Measurements from ENCODE around the gene INAFM2. TPM values are rescaled to one million over a fixed set of nuclear protein-coding genes. Genes with fewer than 3 reads are reported as not detected.

Gene INAFM2
- total and polyA plus RNA-seq, 4 donors, result 3.3 to 5.7 (median 4.4) TPM

DNA sequence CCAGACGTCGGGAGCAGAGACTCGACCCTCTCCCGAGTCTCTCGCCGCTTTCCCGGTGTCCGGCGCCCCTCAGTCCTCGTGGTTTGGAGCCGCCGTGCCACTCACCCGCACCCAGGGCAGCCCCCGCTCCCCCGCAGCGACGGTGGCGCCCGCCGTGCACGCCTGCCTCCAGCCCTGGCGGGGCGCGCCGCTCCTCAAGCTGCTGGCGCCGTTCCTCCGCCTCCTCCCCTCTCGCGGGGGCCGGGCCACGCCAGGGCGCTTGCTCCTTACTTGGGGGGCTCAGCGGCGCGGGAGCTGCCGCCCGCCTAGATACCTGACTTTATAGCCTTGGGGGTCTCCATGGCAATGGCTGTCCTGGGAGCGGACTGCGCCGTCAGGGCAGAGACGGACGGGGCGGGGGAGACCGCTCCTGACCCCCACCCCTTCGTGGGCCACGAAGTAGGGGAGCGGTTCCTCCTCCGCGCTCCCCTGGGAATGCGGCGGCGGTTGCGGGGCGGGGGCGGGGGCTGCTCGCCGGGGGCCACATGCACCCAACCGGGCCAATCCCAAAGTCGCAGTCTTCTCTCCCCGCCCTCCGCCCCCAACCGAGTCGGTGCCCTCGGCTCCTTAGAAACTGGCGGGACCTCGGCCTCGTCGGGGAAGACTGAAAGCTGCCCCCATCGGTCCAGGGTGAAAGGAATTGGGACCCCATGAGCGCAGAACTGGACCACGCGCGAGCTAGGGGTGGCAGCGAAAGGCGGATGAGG lies 40.5 kb upstream of the INAFM2 start, which contains the start of gene ANKRD63:
TSS of gene ANKRD63 (minus strand) at position 196 of the 746 bp plus-strand sequence. CDS start 478 bp downstream, outside the sequence.
- no peak for TF ChIP-seq TAF1 (conservative IDR thresholded peaks at IDR 0.05)
- no peak for TF ChIP-seq NR2F2 (IDR thresholded peaks at IDR 0.05)
- no peak for TF ChIP-seq SP1 (IDR thresholded peaks at IDR 0.05)
- no peak for TF ChIP-seq ATF3 (IDR thresholded peaks at IDR 0.05)
- TF ChIP-seq FOXA1 (IDR thresholded peaks at IDR 0.05), result no peak
- no peak for TF ChIP-seq RXRA (IDR thresholded peaks at IDR 0.05)
- no peak for TF ChIP-seq MAX (IDR thresholded peaks at IDR 0.05)
- TF ChIP-seq RAD21 (IDR thresholded peaks at IDR 0.05), result no peak
- TF ChIP-seq, protein P1, sequence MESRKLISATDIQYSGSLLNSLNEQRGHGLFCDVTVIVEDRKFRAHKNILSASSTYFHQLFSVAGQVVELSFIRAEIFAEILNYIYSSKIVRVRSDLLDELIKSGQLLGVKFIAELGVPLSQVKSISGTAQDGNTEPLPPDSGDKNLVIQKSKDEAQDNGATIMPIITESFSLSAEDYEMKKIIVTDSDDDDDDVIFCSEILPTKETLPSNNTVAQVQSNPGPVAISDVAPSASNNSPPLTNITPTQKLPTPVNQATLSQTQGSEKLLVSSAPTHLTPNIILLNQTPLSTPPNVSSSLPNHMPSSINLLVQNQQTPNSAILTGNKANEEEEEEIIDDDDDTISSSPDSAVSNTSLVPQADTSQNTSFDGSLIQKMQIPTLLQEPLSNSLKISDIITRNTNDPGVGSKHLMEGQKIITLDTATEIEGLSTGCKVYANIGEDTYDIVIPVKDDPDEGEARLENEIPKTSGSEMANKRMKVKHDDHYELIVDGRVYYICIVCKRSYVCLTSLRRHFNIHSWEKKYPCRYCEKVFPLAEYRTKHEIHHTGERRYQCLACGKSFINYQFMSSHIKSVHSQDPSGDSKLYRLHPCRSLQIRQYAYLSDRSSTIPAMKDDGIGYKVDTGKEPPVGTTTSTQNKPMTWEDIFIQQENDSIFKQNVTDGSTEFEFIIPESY (IDR thresholded peaks at IDR 0.05), result no peak
- no peak for TF ChIP-seq HNF4A (conservative IDR thresholded peaks at IDR 0.05)
- no peak for TF ChIP-seq CTCF (IDR thresholded peaks at IDR 0.05; ENCODE audit: low read depth, low read length, missing input control)
- TF ChIP-seq FOXA2 (IDR thresholded peaks at IDR 0.05), result no peak
- no peak for TF ChIP-seq EGR1 (IDR thresholded peaks at IDR 0.05; ENCODE audit: low read depth in 2 of 2)
- no peak for TF ChIP-seq HNF4G (IDR thresholded peaks at IDR 0.05)
- TF ChIP-seq YY1 (IDR thresholded peaks at IDR 0.05), result no peak
- no peak for TF ChIP-seq GABPA (IDR thresholded peaks at IDR 0.05 in 1 of 2, conservative IDR thresholded peaks at IDR 0.05 in 1 of 2)
- TF ChIP-seq, protein P2, sequence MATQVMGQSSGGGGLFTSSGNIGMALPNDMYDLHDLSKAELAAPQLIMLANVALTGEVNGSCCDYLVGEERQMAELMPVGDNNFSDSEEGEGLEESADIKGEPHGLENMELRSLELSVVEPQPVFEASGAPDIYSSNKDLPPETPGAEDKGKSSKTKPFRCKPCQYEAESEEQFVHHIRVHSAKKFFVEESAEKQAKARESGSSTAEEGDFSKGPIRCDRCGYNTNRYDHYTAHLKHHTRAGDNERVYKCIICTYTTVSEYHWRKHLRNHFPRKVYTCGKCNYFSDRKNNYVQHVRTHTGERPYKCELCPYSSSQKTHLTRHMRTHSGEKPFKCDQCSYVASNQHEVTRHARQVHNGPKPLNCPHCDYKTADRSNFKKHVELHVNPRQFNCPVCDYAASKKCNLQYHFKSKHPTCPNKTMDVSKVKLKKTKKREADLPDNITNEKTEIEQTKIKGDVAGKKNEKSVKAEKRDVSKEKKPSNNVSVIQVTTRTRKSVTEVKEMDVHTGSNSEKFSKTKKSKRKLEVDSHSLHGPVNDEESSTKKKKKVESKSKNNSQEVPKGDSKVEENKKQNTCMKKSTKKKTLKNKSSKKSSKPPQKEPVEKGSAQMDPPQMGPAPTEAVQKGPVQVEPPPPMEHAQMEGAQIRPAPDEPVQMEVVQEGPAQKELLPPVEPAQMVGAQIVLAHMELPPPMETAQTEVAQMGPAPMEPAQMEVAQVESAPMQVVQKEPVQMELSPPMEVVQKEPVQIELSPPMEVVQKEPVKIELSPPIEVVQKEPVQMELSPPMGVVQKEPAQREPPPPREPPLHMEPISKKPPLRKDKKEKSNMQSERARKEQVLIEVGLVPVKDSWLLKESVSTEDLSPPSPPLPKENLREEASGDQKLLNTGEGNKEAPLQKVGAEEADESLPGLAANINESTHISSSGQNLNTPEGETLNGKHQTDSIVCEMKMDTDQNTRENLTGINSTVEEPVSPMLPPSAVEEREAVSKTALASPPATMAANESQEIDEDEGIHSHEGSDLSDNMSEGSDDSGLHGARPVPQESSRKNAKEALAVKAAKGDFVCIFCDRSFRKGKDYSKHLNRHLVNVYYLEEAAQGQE (IDR thresholded peaks at IDR 0.05), result no peak
- TF ChIP-seq JUND (IDR thresholded peaks at IDR 0.05), result no peak
- peak within 1 kb of the TSS; percentile 5 to 46 (median 31) for H3K4me3 ChIP-seq (ENCODE audit: low read depth in 1 of 3, low read length in 3 of 3)
- H3K9ac ChIP-seq (ENCODE audit: low read depth in 1 of 2, low read length in 2 of 2), result no peak within 1 kb of the TSS
- no peaks in the 10 kb centered on the region for H3K9me3 ChIP-seq (ENCODE audit: control insufficient read depth in 4 of 4, low read length in 3 of 4)
- H3K27ac ChIP-seq (ENCODE audit: low read depth in 1 of 2, low read length in 2 of 2), result no peak within 1 kb of the TSS
- H3K4me1 ChIP-seq (ENCODE audit: control insufficient read depth in 4 of 4, insufficient read depth in 4 of 4, low read length in 3 of 4), result peaks cover 6 to 26% (median 14%) of the 10 kb centered on the region in 4 donors
- DNase-seq (ENCODE audit: low spot score), result no peak
- H3K27me3 ChIP-seq (ENCODE audit: control insufficient read depth in 4 of 4, insufficient read depth in 4 of 4, low read length in 3 of 4), result peaks cover 0 to 8% (median 2%) of the 10 kb centered on the region in 4 donors
- WGBS, result 6% methylated on average over 76 of the region's 76 CpGs
- no peaks in the 10 kb centered on the region for H3K36me3 ChIP-seq (ENCODE audit: control insufficient read depth in 4 of 4, insufficient read depth in 3 of 4, low read depth in 1 of 4, low read length in 3 of 4)

All from liver (tissue), 9 donors.